GM21528 (cell line): ENCODE results near the gene ELL2.

ENCODE experiments used
- ATAC-seq: cut with Tn5 transposase; IDR thresholded peaks from one replicate; pipeline ENCODE4 v1.9.1; 2021; ENCODE audit warnings: mild to moderate bottlenecking, moderate library complexity; ENCODE audit not compliant: unreplicated experiment, low FRiP score

Gene ELL2

DNA sequence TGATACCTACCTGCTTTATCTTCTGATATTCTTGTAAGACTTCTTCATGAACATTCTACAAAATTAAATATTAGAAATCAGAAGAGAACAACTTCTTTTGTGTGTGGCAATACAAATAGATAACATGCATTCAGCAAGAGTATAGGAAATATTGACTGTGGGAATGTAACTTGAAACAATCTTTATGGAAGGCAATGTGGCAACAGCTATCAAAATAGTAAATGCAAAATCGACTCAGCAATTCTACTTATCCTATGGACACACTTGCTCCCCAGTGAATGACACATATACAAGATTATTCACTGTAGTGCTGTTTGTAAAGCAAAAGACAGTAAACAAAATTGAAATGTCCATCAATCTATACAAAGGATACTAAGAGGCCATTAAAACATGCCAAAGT, 72.6 kb downstream of the ELL2 start:
- no peak for ATAC-seq

DNA sequence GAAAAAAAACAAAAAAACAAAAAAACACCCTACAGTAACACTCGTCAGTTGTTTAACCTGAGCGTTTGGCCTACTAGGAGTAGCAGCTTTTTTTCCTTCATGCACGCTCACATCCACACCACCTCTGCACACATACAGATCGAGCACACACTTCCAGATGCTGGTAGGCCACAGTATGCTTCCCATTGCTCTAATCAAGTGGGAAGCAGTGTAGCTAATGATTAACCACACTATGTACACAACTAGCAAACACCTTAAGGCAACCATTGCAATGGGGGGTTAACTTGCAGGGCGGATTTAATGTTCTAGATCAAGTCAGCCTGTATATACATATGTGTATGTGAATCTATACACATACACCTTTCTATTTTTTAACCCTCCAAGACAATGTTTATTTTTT, 73.7 kb downstream of the ELL2 start:
- ATAC-seq = no peak

DNA sequence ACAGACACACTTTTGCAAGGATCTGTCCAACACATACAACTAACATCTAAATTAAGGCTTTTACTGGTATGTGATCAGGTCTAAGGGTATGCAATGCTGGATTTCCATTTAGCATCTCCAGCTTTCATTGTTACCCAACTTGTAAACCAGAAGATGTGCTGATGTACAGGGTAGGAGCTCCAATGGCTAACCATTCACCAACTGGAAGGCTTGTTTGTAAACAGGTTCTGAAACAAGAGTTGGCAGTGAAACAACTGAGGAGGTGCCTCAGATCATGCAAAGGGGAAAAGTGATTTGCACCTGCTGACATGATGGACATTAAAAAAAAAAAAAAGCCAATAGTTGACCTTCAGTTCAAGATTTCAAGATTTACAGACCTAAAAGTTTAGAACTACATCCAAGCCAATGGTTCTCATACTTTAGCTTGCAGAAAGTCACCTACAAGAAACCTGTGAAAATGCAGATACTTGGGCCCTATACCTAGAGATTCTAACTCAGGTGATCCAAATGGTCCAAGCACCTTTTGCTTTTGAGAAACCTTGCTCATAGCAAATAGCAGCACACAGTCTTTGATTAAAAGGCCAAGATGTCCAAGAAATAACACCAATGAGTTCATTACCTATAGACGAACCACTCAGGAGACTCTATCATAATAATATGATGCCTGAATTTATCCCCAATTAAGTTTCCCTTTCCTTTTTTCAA, 75.2 kb downstream of the ELL2 start:
- ATAC-seq = no peak

DNA sequence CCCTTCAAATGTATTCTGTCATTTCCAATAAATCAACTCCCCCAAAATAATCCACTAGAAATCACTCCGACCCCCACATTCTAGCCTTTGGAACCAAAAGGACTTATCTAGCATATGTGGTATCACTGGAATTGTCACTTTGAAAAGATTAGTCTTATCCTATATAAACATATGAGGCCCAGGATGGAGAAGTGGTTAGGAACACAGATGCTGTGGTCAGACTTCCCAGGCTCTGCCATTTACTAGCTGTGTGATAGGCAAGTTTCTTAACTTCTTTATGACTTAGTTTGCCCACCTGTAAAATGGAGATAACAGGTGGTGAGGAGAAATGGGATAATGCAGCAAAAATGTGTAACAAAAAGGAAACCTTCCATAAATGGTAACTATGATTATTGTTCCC, 77.1 kb downstream of the ELL2 start:
- ATAC-seq = no peak

DNA sequence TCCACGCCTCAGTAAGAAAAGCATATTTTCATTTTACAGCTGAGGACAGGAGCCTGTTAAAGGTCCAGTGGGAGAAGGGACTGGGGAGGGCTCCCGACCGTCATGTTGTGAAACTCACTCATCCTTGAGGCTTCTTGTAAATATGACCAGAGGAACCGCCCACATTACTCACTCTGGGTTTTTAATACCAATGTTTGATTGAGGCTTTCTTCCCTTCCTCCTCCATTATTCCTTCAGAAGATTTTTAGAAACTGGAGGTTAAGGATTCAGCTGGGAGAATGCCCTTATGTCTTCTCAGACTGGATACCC, 77.7 kb downstream of the ELL2 start:
- ATAC-seq = no peak

DNA sequence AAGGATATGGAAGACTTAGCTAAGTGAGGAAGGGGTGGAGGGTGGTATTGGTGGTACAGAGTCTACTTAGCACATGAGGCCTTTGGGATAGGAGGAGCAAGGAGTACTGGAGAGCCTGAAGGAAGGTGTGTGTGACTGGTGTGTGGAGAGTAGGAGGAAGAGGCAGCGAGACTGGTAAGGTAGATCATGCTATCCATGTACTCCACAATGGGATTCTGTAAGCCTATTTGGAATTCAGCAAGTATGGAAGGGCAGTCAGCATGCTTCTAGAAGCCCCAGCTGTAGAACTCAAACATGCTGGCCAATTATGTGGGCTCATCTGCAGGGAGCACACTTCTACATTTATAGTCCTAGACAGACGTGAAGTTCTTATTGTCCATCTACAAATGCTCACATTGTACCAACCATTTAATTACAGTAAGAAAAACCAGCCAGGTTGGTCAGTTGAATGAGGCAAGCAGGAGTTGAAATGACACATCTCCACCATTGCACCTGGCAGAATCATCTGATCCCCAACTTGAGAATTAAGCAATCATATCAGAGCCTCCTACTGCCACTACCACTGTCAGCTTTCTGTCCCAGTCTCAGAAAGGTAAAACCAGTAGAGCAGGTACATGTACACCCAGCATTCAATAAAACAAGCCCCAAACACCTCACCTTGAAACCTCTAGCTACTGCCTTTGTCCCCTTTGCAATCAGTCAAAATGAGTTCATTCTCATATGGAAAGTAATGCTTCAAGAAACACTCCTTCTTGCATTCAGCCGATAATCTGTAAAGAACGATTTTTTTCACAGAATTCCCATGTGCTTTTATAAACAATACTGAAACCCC, 78.2 kb downstream of the ELL2 start:
- no peak for ATAC-seq

DNA sequence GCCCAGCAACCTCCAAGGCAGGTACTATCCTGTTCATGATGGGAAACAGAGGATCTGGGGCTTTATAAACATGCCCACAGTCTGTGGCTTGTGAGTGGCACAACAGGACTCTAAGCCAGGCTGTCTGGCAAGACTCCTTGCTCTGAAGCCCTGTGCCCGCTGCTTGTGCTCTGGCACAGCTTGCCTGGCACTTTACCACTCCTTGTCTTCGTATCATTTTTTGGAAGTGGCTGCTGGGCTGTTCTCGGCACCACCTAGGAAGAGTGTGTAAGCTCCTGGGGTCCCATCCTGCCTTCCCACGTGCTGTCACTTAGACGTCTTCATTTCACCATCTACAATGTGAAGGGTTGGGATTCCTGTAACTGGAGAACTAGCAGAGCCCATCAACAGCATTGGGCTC, 79.8 kb downstream of the ELL2 start:
- ATAC-seq = no peak

DNA sequence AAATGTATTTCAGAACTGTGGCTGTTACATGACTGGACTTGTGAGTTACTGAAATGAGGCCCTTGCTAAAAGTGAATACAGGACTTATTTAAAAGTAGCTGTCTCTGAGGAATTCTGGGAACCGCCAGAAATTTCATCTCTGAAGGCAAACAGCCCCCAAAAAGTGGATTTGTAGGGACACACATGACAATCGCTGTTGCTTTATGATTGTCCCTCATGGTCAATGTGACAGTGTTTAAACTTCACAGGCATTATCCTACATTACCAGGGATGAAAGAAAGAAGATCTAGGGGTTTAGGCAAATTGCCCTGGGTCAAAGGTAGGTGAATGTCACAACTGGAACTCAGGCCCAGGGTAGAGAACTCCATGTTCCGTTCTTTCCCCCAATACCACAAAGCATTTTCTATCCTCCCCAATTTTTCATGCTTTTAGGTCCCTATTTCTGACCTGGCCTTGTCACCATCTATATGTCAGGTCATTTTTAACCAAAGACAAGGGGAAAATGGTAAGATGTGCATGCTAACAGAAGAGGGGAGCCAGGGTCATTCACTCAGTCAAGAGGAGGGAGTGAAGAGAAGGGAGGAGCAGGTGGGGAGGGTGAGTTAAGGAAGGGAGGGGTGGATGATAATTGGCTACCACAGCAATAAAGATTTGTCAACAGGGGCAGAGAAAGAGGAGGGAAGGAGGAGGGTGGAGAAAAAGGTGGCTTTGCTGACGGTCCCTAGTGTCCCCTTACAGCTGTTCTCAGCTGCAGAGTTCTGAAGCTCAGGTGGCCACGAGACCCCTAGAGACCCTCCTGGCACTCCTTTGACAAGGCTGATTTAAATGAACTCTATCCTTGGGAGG, 81.3 kb downstream of the ELL2 start:
- no peak for ATAC-seq

DNA sequence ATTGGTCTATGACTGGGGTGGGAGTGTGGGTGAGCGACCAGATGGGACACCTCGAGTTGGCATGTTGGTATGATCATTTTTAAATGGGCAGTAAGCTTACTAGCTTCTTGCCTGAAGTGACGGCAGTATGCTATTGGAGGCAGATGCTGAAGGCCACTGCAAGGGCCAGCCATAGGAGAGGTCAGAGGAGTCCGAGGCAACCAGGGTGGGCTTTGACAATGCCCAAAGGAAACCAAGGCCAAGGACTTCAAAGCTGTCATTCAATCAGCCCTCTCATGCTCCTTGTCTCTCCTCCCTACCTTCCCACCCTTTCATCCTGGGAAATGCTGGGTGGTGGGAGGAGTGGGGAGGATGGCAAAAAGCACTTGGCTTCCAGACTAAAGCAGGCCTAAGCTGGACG, 82.0 kb downstream of the ELL2 start:
- no peak for ATAC-seq

DNA sequence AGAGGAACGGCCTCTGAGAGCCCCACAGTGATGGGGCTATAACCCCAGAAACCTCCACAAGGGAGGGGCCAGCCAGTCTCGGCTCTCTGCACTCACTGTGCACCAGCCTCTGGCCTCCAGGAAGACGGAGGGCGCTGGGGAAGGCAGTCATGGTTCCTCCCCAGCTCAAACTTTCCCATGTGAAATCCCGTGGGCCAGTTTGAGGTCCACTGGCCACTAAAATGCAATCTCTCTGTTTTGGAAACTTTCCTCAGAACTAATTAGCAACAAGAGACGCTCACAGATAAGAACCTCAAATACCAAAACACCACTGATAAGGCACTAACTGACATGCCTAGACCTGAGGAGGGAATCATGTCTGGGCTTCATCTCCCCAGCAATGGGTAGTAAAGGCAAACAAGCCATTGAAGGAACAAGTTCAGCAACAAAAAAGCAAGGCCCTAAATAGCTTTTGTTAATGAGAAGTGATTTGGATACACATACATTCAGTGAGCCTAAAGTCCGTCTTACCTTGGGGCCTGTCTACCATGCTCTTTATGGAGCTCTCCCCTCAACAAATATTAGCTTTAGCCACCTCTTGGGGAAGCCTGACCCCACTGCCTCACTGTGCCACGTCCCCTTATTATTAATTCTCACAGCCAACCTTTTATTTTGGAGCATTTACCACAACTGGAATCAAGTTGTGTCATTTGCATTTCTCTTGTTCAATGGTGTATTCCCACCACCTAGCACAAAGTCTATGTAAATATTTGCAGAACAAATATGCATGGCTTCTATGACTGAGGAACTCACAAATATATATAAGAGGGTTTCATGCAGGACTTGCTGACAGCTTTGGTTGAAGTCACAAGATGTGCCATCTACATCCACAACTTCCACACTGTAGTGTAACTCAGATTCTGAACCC, 83.0 kb downstream of the ELL2 start:
- no peak for ATAC-seq

DNA sequence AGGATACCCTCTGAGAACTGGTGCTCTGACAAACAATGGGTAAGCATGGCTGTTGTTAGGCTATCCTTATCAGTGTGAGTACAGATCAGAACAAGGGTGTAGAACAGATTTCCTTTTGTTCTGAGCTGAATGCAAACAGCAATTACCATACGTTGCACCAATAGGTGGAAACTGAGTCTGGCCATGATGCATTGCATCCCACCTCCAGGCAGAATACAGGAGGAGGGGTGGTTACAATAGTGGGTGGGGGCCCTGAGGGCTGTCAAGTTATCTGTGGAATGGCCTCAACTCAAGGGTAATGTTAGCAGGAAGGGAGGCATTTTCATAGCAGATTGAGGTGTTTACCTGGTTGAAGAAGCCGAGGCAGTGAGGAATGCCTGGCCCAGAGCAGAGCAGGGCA, 84.9 kb downstream of the ELL2 start:
- ATAC-seq = no peak

DNA sequence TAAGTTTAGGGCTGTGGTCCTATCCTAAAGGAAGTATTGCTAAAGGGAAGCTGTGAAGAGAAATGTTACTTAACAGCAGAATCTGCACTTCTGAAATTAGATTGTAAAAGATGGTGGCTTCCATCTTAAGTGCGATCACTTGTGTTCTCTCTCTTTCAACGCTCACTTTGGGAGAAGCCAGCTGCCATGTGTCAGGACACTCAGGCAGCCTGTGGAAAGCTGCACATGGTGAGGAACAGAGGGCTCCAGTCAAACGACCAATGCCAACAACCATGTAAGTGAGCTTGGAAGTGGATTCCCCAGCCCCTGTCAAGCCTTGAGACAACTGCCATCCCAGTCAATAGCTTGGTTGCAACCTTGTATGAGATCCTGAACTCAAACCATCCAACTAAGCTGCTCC, 87.4 kb downstream of the ELL2 start:
- no peak for ATAC-seq

DNA sequence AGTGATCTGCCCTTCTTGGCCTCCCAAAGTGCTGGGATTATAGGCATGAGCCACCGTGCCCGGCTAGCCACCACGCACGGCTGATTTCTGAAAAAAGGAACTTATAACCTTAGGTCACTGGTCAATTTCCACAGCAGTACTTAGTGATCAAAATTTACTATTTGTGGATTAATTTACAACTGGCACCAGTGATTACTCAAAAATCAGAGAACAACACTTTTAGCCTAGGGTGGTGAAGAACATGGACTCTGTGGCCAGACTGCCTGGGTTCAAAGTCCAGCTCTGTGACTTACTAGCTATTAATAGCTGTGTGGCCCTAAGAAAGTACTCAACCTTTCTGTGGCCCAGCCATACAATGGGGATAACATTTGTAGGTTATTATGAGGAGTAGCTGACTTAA, 88.3 kb downstream of the ELL2 start:
- ATAC-seq = no peak

DNA sequence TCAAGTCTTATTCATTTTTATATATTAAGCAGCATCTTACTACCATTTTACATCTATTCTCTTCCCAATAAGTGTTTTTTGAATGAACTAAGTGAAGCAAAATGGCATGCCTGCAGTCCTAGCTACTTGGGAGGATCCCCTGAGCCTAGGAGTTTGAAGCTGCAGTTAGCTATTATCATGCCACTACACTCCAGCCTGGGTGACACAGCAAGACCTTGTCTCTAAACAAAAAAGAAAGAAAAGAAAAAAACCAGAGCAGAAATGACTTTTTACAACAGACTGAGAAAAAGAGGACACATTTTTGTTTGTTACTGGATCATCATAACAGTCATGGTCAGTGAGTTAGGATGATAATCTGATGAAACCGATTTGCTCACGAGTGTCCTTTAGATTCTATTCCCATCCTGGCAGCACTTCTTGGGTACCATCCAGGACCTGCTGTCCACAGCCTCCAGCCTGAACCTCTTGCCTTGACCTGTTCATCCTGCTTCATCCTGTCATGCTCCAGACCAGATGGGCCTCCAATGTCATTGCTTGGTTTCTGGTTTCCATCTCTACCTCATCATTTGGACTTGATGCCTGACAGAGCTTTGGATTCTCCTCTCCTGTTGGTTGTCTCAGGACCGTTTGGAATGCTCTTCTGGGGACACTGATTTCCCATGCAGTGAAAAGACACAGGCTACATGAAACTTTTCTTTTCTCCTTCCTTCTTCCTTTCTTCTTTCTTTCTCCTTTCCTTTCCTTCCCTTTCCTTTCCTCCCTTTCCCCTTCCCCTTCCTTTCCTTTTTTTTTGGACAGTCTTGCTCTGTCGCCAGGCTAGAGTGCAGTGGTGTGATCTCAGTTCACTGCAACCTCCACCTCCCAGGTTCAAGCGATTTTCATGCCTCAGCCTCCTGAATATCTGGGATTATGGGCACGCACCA, 89.0 kb downstream of the ELL2 start:
- no peak for ATAC-seq

DNA sequence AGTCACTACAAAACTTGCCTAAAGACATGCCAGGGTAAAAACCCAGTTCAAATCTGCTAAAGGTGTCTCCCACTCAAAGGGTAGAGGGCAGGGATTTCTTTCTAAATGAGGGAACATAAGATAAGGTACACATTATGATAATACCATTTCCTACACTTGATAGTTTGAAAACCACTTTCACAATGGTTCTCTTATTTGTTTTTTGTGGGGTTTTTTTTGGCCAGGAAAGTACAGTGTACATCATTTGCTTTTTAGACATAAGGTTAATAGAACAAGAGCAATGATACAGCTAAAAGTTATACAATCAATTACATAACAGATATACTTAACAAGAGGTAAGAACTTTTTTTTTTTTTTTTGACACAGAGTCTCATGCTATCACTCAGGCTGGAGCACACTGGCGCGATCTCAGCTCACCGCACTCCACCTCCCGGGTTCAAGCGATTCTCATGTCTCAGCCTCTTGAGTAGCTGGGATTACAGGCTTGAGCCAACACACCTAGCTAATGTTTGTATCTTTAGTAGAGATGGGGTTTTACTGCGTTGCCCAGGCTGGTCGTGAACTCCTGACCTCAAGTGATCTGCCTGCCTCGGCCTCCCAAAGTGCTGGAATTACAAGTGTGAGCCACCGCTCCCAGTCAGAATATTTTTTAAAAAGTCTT, 90.4 kb downstream of the ELL2 start:
- no peak for ATAC-seq

DNA sequence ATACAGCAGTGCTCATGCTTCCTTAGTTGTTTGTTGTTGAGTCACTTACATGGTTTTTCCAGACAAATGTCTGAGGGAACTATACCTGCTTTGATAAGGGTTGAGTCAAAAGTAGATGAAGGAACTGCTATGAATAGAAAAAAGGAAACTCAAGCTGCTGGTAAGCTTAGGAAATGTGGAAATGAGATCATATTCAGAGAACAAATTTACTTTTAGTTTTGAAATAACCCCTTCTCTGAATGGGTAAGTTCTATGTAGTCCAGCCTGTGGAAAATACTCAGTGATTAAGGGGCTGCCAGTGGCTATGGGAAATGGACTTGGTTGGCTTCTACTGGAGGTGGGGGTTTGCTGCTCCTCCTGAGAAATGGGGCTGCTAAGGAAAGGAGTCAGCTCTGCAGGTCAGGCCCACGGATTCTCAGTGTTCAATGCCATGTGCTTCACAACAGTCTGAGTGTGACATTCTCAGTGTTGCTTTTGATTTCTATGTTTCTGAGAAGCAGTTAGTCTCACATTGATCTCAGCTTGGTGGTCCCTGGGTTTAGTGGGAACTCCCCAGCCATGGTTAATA, 91.5 kb downstream of the ELL2 start:
- ATAC-seq = peak; percentile 69

DNA sequence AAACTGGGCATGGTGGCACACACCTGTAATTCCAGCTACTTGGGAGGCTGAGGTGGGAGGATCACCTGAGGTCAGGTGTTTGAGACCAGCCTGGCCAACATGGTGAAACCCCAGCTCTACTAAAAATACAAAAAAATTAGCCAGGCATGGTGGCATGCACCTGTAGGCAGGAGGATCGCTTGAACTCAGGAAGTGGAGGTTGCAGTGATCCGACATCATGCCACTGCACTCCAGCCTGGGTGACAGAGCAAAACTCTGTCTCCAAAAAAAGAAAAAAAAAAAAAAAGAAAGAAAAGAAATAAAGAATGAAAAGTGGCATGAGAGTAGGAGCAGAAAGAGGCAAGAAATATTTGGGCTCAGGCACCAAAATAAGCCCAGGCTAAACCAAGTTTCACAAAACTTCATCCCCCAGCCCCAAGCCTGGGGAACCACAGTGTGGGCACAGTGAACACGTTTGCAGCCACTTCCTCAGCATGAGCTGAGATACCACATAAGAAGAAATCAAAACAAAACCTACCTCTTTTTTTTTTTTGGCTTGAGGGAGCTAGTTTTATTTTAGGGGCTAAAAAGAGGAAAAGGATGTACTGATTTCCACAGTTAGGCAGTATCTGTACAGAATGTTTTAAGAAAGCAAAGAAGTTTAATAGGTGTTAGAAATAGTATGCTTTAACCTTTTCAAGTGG, 92.3 kb downstream of the ELL2 start:
- peak; percentile 56 for ATAC-seq

DNA sequence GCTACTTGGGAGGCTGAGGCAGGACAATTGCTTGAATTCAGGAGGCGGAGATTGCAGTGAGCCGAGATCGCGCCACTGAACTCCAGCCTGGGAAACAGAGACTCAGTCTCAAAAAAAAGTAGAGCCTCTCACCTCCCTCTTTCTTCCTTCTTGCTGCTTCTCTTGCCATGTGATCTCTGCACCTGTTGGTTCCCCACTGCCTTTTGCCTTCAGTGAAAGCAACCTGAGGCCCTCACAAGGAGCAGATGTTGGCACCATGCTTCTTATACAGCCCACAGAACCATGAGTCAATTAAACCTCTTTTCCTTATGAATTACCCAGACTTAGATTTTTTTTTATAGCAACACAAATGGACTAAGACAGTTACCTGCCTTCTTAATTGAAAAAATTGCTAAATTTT, 93.5 kb downstream of the ELL2 start:
- no peak for ATAC-seq
